ENCODE results near the gene ITGA3. TPM values are rescaled to one million over a fixed set of nuclear protein-coding genes. Genes with fewer than 3 reads are reported as not detected.

ITGA3 gene
- total RNA-seq, 1 experiment from 2014 or later, result 1.4 TPM

GRCh38 chr17:50057521-50057991 lies 1.6 kb downstream of the ITGA3 start:
- POLR2A ChIA-PET (ENCODE audit: low non-redundant PET), result no interaction called here
- H3K36me3 ChIP-seq (ENCODE audit: insufficient read depth, low read length, poor library complexity, severe bottlenecking), result no peaks in the 10 kb centered on the region
- H3K27me3 ChIP-seq (replicated peaks; ENCODE audit: insufficient read depth, low read depth, low read length, poor library complexity), result peaks cover 24% of the 10 kb centered on the region
- BruUV-seq (replicated peaks), result no TSS peak
- intact Hi-C loops (cut with micrococcal nuclease; ENCODE audit: unreplicated experiment), result no loop called here
- CTCF ChIA-PET, result interaction anchor here (1.0 kb wide), 2 partner anchors 37 to 59 kb away, joined by 3 to 5 read pairs; no protein-coding TSS in a partner anchor
- H3K4me1 ChIP-seq (ENCODE audit: insufficient read depth, low read length, poor library complexity, severe bottlenecking), result peaks cover 4% of the 10 kb centered on the region
- H3K4me3 ChIP-seq (ENCODE audit: low read depth, low read length, poor library complexity, severe bottlenecking), result no peak overlapping the region
- no peak for DNase-seq (ENCODE audit: low spot score)
- H3K27ac ChIP-seq (ENCODE audit: low read depth, low read length, poor library complexity, severe bottlenecking), result no peak overlapping the region
- no peaks in the 10 kb centered on the region for H3K9me3 ChIP-seq (ENCODE audit: low read depth, low read length, poor library complexity, severe bottlenecking)
- TF ChIP-seq EZH2 (IDR thresholded peaks at IDR 0.05; ENCODE audit: borderline replicate concordance, low read depth, low read length, poor library complexity, severe bottlenecking) (no peak), CTCF (conservative IDR thresholded peaks at IDR 0.05; ENCODE audit: low read depth, low read length) (no peak)

DNA sequence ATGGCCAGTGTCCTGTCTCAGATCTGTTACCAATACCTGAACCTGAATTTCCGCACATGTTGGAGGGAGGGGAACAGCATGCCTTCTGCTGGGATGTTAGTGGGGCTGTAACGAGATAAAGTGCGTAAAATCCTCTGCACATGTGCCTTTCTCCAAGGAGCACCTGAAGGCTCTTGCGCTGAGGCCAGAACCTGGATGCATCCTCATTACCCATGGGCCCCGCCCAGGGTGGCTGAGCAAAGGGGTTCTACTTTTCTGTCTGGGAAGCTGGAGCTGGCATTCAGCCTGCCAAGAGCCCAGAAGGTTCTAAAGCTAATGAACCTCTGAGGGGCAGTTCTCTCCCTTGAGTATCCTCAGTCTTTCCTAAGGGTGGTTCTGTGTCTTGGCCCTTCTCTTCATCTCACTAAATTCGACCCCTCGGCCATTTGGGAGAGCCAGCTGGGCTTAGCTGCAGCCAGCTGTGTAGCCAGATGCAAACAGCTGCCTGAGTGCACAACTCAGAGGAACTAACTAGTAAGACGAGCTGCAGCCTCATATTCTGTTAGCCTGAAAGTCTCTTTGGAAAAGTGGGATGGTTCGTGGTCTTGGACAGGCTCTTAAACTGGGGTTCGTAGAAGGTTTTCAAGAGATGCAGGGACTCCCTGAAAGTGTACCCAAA lies 2.5 kb downstream of the ITGA3 start:
- no peak for TF ChIP-seq CTCF (conservative IDR thresholded peaks at IDR 0.05; ENCODE audit: low read depth, low read length)
- no peak for TF ChIP-seq EZH2 (IDR thresholded peaks at IDR 0.05; ENCODE audit: borderline replicate concordance, low read depth, low read length, poor library complexity, severe bottlenecking)
- intact Hi-C loops (cut with micrococcal nuclease; ENCODE audit: unreplicated experiment), result no loop called here
- H3K27me3 ChIP-seq (replicated peaks; ENCODE audit: insufficient read depth, low read depth, low read length, poor library complexity), result peaks cover 24% of the 10 kb centered on the region
- no peak overlapping the region for H3K27ac ChIP-seq (ENCODE audit: low read depth, low read length, poor library complexity, severe bottlenecking)
- POLR2A ChIA-PET (ENCODE audit: low non-redundant PET), result no interaction called here
- H3K4me1 ChIP-seq (ENCODE audit: insufficient read depth, low read length, poor library complexity, severe bottlenecking), result peaks cover 4% of the 10 kb centered on the region
- CTCF ChIA-PET, result interaction anchor here (0.6 kb wide), 1 partner anchor 28 kb away, joined by 3 read pairs; no protein-coding TSS in a partner anchor
- H3K4me3 ChIP-seq (ENCODE audit: low read depth, low read length, poor library complexity, severe bottlenecking), result no peak overlapping the region
- no peak for DNase-seq (ENCODE audit: low spot score)
- no TSS peak for BruUV-seq (replicated peaks)
- no peaks in the 10 kb centered on the region for H3K36me3 ChIP-seq (ENCODE audit: insufficient read depth, low read length, poor library complexity, severe bottlenecking)
- no peaks in the 10 kb centered on the region for H3K9me3 ChIP-seq (ENCODE audit: low read depth, low read length, poor library complexity, severe bottlenecking)

- H3K9me3 ChIP-seq (ENCODE audit: low read depth, low read length, poor library complexity, severe bottlenecking), result no peaks in the 10 kb centered on the region
- TF ChIP-seq EZH2 (IDR thresholded peaks at IDR 0.05; ENCODE audit: borderline replicate concordance, low read depth, low read length, poor library complexity, severe bottlenecking) (no peak), CTCF (conservative IDR thresholded peaks at IDR 0.05; ENCODE audit: low read depth, low read length) (no peak)
- CTCF ChIA-PET, result no interaction called here
- BruUV-seq (replicated peaks), result no TSS peak
- H3K4me3 ChIP-seq (ENCODE audit: low read depth, low read length, poor library complexity, severe bottlenecking), result no peak overlapping the region
- H3K27ac ChIP-seq (ENCODE audit: low read depth, low read length, poor library complexity, severe bottlenecking), result no peak overlapping the region
- H3K4me1 ChIP-seq (ENCODE audit: insufficient read depth, low read length, poor library complexity, severe bottlenecking), result peaks cover 4% of the 10 kb centered on the region
- no peaks in the 10 kb centered on the region for H3K36me3 ChIP-seq (ENCODE audit: insufficient read depth, low read length, poor library complexity, severe bottlenecking)
- H3K27me3 ChIP-seq (replicated peaks; ENCODE audit: insufficient read depth, low read depth, low read length, poor library complexity), result peaks cover 24% of the 10 kb centered on the region
- no peak for DNase-seq (ENCODE audit: low spot score)
- intact Hi-C loops (cut with micrococcal nuclease; ENCODE audit: unreplicated experiment), result no loop called here
- POLR2A ChIA-PET (ENCODE audit: low non-redundant PET), result no interaction called here
These were observed 3.3 kb downstream of the ITGA3 start for GRCh38 chr17:50059256-50059655.

Data from A673 (cell line).